ENCODE measurements around the gene MYO1C. TPM values are rescaled to one million over a fixed set of nuclear protein-coding genes. Genes with fewer than 3 reads are reported as not detected.

The MYO1C gene
- total RNA-seq = 78.4 and 129 TPM in 2 replicates

GRCh38 chr17:1492249-1493206 is at the start of gene MYO1C:
TSS of gene MYO1C (minus strand) at chr17:1492686. CDS start at chr17:1492487, 199 bp downstream.

DNA sequence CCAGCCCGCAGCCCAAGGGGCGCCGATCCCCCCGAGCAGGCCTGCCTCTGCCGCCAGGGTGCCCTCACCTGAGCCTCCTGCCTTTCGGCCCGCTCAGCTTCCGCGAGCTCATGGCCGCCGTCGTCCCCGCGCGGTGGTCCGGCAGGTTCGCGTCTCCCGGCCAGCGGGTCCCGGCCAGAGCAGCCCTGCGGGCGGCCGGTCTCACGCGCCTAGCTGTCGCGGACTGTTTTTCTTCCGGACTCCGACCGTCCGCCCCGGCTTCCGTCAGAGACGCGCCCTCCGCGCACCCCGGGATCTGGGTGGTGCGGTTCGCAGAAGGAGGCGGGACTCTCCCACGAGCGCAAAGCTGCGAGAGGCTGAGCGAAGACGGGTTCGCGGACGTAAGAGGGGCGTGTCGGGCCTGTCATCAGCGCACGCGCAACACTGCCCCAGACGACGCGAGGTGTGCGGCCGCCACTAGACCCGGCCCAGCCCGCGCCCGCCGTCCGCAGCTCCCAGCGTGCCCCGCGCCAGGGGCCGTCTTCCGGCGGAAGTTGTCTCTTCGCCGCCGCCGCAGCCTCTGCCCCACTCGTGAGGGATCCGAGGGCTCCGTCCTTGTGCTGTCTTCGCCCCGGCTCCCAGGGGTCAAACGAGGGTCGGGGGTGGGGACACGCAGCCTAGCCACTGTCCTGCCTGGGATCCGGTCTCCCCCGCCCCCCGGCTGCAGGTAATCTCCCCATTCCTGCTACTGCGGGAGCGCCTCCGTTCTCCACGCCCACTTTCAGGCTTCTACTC is 24.1 kb upstream of the MYO1C start, which contains the start of gene INPP5K:
TSS of gene INPP5K (minus strand) at position 225 of the 774 bp plus-strand sequence. CDS start at position 112, 113 bp downstream.

DNA sequence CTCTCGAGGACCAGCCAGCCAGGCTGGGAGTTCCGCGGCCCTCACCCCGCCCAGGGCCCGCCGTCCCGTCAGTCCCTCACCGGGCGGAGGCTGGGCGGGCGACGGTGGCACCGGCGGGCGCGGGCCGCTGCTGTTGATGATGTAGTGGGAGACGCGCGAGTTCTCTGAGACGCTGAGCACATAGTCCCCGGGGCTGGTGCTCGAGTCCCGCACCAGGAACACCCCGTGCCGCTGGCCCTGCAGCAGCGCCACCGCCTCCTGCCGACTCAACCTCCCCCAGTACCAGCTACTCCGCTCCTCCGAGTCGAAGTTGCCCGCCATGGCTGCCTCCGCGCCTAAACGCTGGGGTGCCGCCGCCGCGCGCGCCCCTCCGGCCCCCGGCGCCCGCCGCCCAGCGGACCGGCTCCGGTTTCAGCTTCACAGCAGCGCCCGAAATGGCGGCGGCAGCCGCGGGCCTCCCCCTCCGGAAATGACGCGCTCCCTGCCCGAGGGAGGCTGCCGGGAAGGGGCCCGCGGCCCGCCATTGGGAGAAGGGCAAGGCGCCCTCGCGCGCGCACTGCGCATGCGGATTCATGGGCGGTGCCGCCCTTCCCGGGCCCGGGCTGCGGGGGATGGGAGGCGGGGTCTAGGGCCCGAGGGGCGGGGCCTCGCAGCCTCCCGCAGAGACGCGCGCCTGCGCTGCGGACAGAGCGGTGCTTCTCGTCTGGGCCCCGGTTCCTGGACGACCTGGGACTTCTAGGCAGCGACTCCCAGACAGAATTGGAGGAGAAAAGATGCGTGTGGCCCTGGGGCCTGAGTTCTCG is 36.5 kb downstream of the MYO1C start, which contains the start of gene CRK:
TSS of gene CRK (minus strand) at position 436 of the 803 bp plus-strand sequence. CDS start at position 321, 115 bp downstream.

Other genes with a start within 250 kb of the MYO1C start
- not detected in 2 replicates for gene BHLHA9, start 222.2 kb downstream of the MYO1C start, total RNA-seq
- gene TRARG1, start 213.0 kb downstream of the MYO1C start, total RNA-seq = 0.93 TPM in 1 of 2 replicates, not detected in the other
- 526 and 560 TPM in 2 replicates for gene YWHAE, start 92.5 kb downstream of the MYO1C start, total RNA-seq
- 50.9 and 70.1 TPM in 2 replicates for gene CRK, start 36.5 kb downstream of the MYO1C start, total RNA-seq
- gene INPP5K, start 23.9 kb upstream of the MYO1C start, total RNA-seq = 31.2 and 37.6 TPM in 2 replicates
- gene PITPNA, start 70.1 kb upstream of the MYO1C start, total RNA-seq = 23.2 and 27.4 TPM in 2 replicates
- gene SLC43A2, start 136.1 kb upstream of the MYO1C start, total RNA-seq = 2.9 and 9.7 TPM in 2 replicates
- gene SCARF1, start 153.0 kb upstream of the MYO1C start, total RNA-seq = under 0.01 and 2.1 TPM in 2 replicates
- 11.3 and 17.4 TPM in 2 replicates for gene RILP, start 157.2 kb upstream of the MYO1C start, total RNA-seq
- gene PRPF8, start 192.2 kb upstream of the MYO1C start, total RNA-seq = 82.6 and 120 TPM in 2 replicates
- 13.2 and 15.3 TPM in 2 replicates for gene TLCD2, start 217.7 kb upstream of the MYO1C start, total RNA-seq
- 23.2 and 27.5 TPM in 2 replicates for gene WDR81, start 232.0 kb upstream of the MYO1C start, total RNA-seq

Measured in pericardium fibroblast (primary cell).